GM12875 (cell line): Measurements from ENCODE around the gene RAB3A.
A peak's percentile ranks its signal among the peaks of the same experiment; 100 is the strongest.
"Not testable (repeated sequence)": the region's sequence is repeated elsewhere in the genome, so short reads cannot be mapped to it uniquely, and the experiment has no call there.

Experiments used
- H3K4me3 ChIP-seq: one replicate; pipeline ENCODE4 v1.5.1; 2011; ENCODE audit warnings: low read depth, low read length, control low read depth
- CTCF ChIP-seq: IDR thresholded peaks from 2 replicates; pipeline ENCODE4 v1.5.1; 2011; ENCODE audit warnings: low read depth, mild to moderate bottlenecking, control low read depth, inconsistent platforms, low read length, moderate library complexity, borderline replicate concordance; ENCODE audit not compliant: insufficient read depth

RAB3A gene

GRCh38 chr19:18218159-18218558 lies 14.3 kb upstream of the RAB3A start:
- H3K4me3 ChIP-seq: no peak overlapping the region
- no peak for TF ChIP-seq CTCF

GRCh38 chr19:18216789-18217188 lies 12.9 kb upstream of the RAB3A start:
- TF ChIP-seq CTCF: no peak
- H3K4me3 ChIP-seq: no peak overlapping the region

GRCh38 chr19:18214779-18215433 lies 11.1 kb upstream of the RAB3A start:
- TF ChIP-seq CTCF: no peak
- no peak overlapping the region for H3K4me3 ChIP-seq

GRCh38 chr19:18211683-18212082 lies 7.8 kb upstream of the RAB3A start:
- no peak overlapping the region for H3K4me3 ChIP-seq
- no peak for TF ChIP-seq CTCF

- not testable (repeated sequence) for H3K4me3 ChIP-seq
These were observed 6.1 kb upstream of the RAB3A start for GRCh38 chr19:18209912-18210311.

- H3K4me3 ChIP-seq: no peak overlapping the region
- TF ChIP-seq CTCF: peak; percentile 79
These were observed 4.5 kb upstream of the RAB3A start for GRCh38 chr19:18208098-18208951.

GRCh38 chr19:18206018-18206417 lies 2.2 kb upstream of the RAB3A start:
- no peak overlapping the region for H3K4me3 ChIP-seq
- TF ChIP-seq CTCF: no peak
